Measurements from ENCODE around the gene C1QBP.

GRCh38 chr17:5481451-5481850 is 42.5 kb upstream of the C1QBP start:
- no peak for TF ChIP-seq CTCF (IDR thresholded peaks at IDR 0.05)
- TF ChIP-seq POLR2A (IDR thresholded peaks at IDR 0.05) = no peak

All from esophagus squamous epithelium (tissue), 4 donors.